ENCODE measurements around the gene QPCTL.
"Not testable (repeated sequence)": the region's sequence is repeated elsewhere in the genome, so short reads cannot be mapped to it uniquely, and the experiment has no call there.

QPCTL gene

GRCh38 chr19:45717131-45717982 lies 24.9 kb downstream of the QPCTL start:
- DNase-seq (ENCODE audit: low read depth) = peak; percentile 99

- DNase-seq (ENCODE audit: low read depth) = no peak
Measured at GRCh38 chr19:45717983-45718650, 25.7 kb downstream of the QPCTL start.

- DNase-seq (ENCODE audit: low read depth) = not testable (repeated sequence)
Measured at GRCh38 chr19:45720065-45720464, 27.6 kb downstream of the QPCTL start.

- DNase-seq (ENCODE audit: low read depth) = not testable (repeated sequence)
Measured at GRCh38 chr19:45728683-45729082, 36.2 kb downstream of the QPCTL start.

- DNase-seq (ENCODE audit: low read depth) = no peak
Measured at GRCh38 chr19:45729800-45730290, 37.4 kb downstream of the QPCTL start.

- peak; percentile 99 for DNase-seq (ENCODE audit: low read depth)
Measured at GRCh38 chr19:45730368-45731288, 38.2 kb downstream of the QPCTL start, which contains the start of gene FBXO46. Gene FBXO46 (minus strand): TSS chr19:45730896. CDS start chr19:45713495, 17,401 bp downstream.

- DNase-seq (ENCODE audit: low read depth) = no peak
Measured at GRCh38 chr19:45733160-45733810, 40.8 kb downstream of the QPCTL start, which contains the start of gene MEIOSIN. Gene MEIOSIN (plus strand): TSS chr19:45733439. CDS start chr19:45735377, 1,938 bp downstream.

GRCh38 chr19:45739498-45740439 lies 47.3 kb downstream of the QPCTL start:
- DNase-seq (ENCODE audit: low read depth) = no peak

- DNase-seq (ENCODE audit: low read depth) = no peak
Measured at GRCh38 chr19:45742969-45743368, 50.5 kb downstream of the QPCTL start.

- DNase-seq (ENCODE audit: low read depth) = no peak
Measured at GRCh38 chr19:45745606-45746005, 53.1 kb downstream of the QPCTL start.

- no peak for DNase-seq (ENCODE audit: low read depth)
Measured at GRCh38 chr19:45746866-45747265, 54.4 kb downstream of the QPCTL start.

GRCh38 chr19:45747513-45747912 lies 55.0 kb downstream of the QPCTL start:
- DNase-seq (ENCODE audit: low read depth) = no peak

GRCh38 chr19:45751483-45751882 lies 59.0 kb downstream of the QPCTL start:
- DNase-seq (ENCODE audit: low read depth) = not testable (repeated sequence)

- no peak for DNase-seq (ENCODE audit: low read depth)
Measured at GRCh38 chr19:45752639-45753038, 60.2 kb downstream of the QPCTL start.

- no peak for DNase-seq (ENCODE audit: low read depth)
Measured at GRCh38 chr19:45753548-45753947, 61.1 kb downstream of the QPCTL start.
